ENCODE data around the gene PDIA6.

The PDIA6 gene

DNA sequence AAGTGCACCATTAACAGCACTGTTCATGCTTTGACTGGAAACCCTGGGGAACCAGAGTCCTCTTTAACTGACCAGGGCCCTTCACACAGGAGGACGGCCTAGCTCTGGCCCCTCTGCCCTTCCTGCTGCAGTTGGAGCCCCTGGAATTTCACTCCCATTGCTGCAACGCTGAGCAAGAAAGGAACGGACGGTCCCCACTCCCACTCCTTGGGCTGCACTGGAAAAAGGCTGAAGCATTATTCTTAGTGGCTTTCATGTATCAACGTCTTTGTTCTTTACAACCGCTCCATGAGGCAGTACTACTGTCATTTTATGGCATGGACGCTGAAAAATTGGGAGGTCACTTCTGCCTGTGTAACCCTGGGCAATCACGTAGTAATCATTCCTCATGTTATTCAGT, 9.9 kb downstream of the PDIA6 start:
- TF ChIP-seq CTCF (IDR thresholded peaks at IDR 0.05; ENCODE audit: insufficient read depth, missing control alignments) = no peak
- FAIRE-seq = no peak
- DNase-seq (ENCODE audit: insufficient read length, low spot score) = no peak

GRCh38 chr2:10800163-10800562, 12.4 kb downstream of the PDIA6 start:
- FAIRE-seq = no peak
- no peak for TF ChIP-seq CTCF (IDR thresholded peaks at IDR 0.05; ENCODE audit: insufficient read depth, missing control alignments)
- DNase-seq (ENCODE audit: insufficient read length, low spot score) = no peak

GRCh38 chr2:10798783-10799182, 13.8 kb downstream of the PDIA6 start:
- no peak for FAIRE-seq
- peak; percentile 14 for TF ChIP-seq CTCF (IDR thresholded peaks at IDR 0.05; ENCODE audit: insufficient read depth, missing control alignments)

DNA sequence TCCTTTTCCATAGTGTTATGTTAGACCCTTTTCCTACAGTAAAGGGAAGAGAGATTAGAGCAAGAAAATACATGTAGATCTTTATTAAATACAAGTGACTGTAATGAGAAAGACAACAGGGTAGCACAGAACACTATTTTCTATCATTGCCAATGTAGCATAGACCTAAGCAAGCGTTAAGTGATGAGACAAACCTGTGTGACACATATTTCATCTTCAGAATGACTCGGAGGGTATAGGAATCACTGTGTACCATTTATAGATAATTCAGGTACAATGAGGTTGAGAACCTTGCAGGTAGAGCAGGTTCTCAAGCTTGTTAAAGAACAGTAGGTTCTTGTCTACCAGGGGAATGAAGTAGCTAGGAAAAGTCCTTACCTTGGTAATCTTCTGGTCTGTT, 15.9 kb downstream of the PDIA6 start:
- no peak for TF ChIP-seq CTCF (IDR thresholded peaks at IDR 0.05; ENCODE audit: insufficient read depth, missing control alignments)
- DNase-seq (ENCODE audit: insufficient read length, low spot score) = no peak
- no peak for FAIRE-seq

More at GRCh38 chr2:10798783-10799182, 13.8 kb downstream of the PDIA6 start:
- no peak for DNase-seq (ENCODE audit: insufficient read length, low spot score)

- DNase-seq (ENCODE audit: insufficient read length, low spot score) = no peak
- no peak for FAIRE-seq
- no peak for TF ChIP-seq CTCF (IDR thresholded peaks at IDR 0.05; ENCODE audit: insufficient read depth, missing control alignments)
These were observed 17.0 kb downstream of the PDIA6 start for GRCh38 chr2:10795508-10796046.

- no peak for DNase-seq (ENCODE audit: insufficient read length, low spot score)
- no peak for TF ChIP-seq CTCF (IDR thresholded peaks at IDR 0.05; ENCODE audit: insufficient read depth, missing control alignments)
- FAIRE-seq = no peak
These were observed 17.7 kb downstream of the PDIA6 start for GRCh38 chr2:10794876-10795275.

DNA sequence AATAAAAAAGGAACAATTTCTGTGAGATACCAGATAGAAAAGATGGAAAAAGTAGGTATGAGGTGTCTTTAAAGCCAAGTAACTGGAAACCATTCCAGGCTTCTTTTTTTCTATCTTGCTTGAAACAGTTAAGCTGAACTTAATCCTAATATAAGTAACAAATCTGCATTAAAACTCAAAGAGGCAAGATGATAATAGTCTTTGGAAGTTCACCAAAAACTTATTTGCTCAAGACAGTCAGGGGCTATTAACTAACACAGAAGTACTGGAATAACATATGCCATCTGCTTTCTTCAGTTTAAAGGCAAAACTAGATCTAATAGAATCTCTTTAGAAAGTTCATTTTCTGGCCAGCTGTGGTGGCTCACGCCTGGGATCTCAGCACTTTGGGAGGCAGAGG, 18.8 kb downstream of the PDIA6 start:
- DNase-seq (ENCODE audit: insufficient read length, low spot score) = no peak
- TF ChIP-seq CTCF (IDR thresholded peaks at IDR 0.05; ENCODE audit: insufficient read depth, missing control alignments) = no peak
- FAIRE-seq = no peak
